Uterus (tissue), 2 donors: ENCODE results near the gene RTF1.

Source experiments
- CTCF ChIP-seq, 4 experiments: fragments of 200-600 bp in 2 of 4; fragments of 450-650 bp in 2 of 4; sonication (generic) in 2 of 4; IDR thresholded peaks; one replicate each; pipeline ENCODE4 v1.5.1; 2016 to 2019; ENCODE audit warnings: antibody characterized with exemption in 4 of 4, mild to moderate bottlenecking in 2 of 4, moderate library complexity in 1 of 4
- POLR2A ChIP-seq, 2 donors: fragments of 450-650 bp; IDR thresholded peaks; one replicate each; pipeline ENCODE4 v1.6.1; 2016; ENCODE audit warnings: antibody characterized with exemption in 2 of 2, mild to moderate bottlenecking in 1 of 2, moderate library complexity in 1 of 2

- no peak for TF ChIP-seq CTCF (IDR thresholded peaks at IDR 0.05)
- no peak for TF ChIP-seq POLR2A (IDR thresholded peaks at IDR 0.05)
These were observed 29.2 kb upstream of the RTF1 start for GRCh38 chr15:41387646-41388045.
